HCT116 (cell line): ENCODE data around the gene TMEM217. TPM values are rescaled to one million over a fixed set of nuclear protein-coding genes. Genes with fewer than 3 reads are reported as not detected.

Experiments used
- ATAC-seq: fragments of 200-7000 bp; cut with Tn5 transposase; 2 replicates; pipeline ENCODE4 v1.9.1; 2020; ENCODE audit warnings: mild to moderate bottlenecking, moderate library complexity
- BruUV-seq: library from RNA; stranded (reverse); fragments of 400-500 nt; replicated peaks from 2 replicates; lab custom pipeline; 2021; lab: Mats Ljungman, UMichigan
- CTCF ChIA-PET: fragments of 300-600 bp; sonication (Branson Sonifier 250); formaldehyde crosslinking; loops from one replicate; lab custom pipeline; 2021; ENCODE audit warnings: antibody characterized with exemption; lab: Charles Lee
- POLR2A ChIA-PET: fragments of 300-600, 350-600 bp; sonication (Branson Sonifier 250); formaldehyde crosslinking; loops from one replicate; lab custom pipeline; 2021; ENCODE audit warnings: antibody characterized with exemption; lab: Charles Lee
- RAD21 ChIA-PET, 2 experiments: fragments of 300-600 bp; sonication (Branson Sonifier 250); formaldehyde crosslinking; loops; one replicate each; lab custom pipeline; 2023; ENCODE audit warnings: low total read pairs in 2 of 2; ENCODE audit not compliant: uncharacterized antibody in 2 of 2, unreplicated experiment in 2 of 2, low non-redundant PET in 1 of 2; lab: Charles Lee
- DNase-seq: peaks from one replicate; pipeline ENCODE4 v3.0.0-alpha.2; 2010; ENCODE audit warnings: low read depth, low spot score
- H2AFZ ChIP-seq: fragments of 200-600 bp; shearing (Covaris generic), sonication (generic); 2 replicates; pipeline ENCODE4 v1.6.1; 2017; ENCODE audit warnings: low read depth, mixed run types, mixed read lengths, antibody characterized with exemption, low read length; ENCODE audit not compliant: poor library complexity, severe bottlenecking
- H3K27ac ChIP-seq: 2 replicates; pipeline ENCODE4 v1.5.1; 2012; ENCODE audit warnings: low read depth, low read length
- H3K27me3 ChIP-seq: fragments of 200-600 bp; sonication (generic); 2 replicates; pipeline ENCODE4 v1.6.1; 2016; ENCODE audit warnings: mixed run types, low read length, mixed read lengths; ENCODE audit not compliant: insufficient read depth
- H3K36me3 ChIP-seq, 2 experiments: fragments of 200-500 bp in 1 of 2; fragments of 200-600 bp in 1 of 2; sonication (Bioruptor generic) in 1 of 2; sonication (generic) in 1 of 2; 2 replicates each; pipeline versions ENCODE4 v1.5.1 to v1.6.1; 2014 to 2016; ENCODE audit warnings: low read length in 2 of 2, inconsistent platforms in 1 of 2, mixed read lengths in 1 of 2, mixed run types in 1 of 2; ENCODE audit not compliant: insufficient read depth in 2 of 2, control insufficient read depth in 1 of 2
- H3K4me1 ChIP-seq, 2 experiments: fragments of 200-600 bp in 1 of 2; sonication (generic) in 1 of 2; 2 replicates each; pipeline versions ENCODE4 v1.5.1 to v1.6.1; 2012 to 2017; ENCODE audit warnings: low read length in 2 of 2, inconsistent platforms in 1 of 2, mild to moderate bottlenecking in 1 of 2, mixed read lengths in 1 of 2, mixed run types in 1 of 2, moderate library complexity in 1 of 2; ENCODE audit not compliant: insufficient read depth in 2 of 2, control insufficient read depth in 1 of 2
- H3K4me2 ChIP-seq: fragments of 200-600 bp; sonication (generic); 2 replicates; pipeline ENCODE4 v1.6.1; 2017; ENCODE audit warnings: mixed run types, low read length, mixed read lengths
- H3K4me3 ChIP-seq, 2 experiments: fragments of 200-600 bp in 1 of 2; sonication (generic) in 1 of 2; replicated peaks in 1 of 2; 2 replicates each; pipeline ENCODE4 v1.5.1; 2011 to 2016; ENCODE audit warnings: low read length in 2 of 2, control low read depth in 1 of 2, low read depth in 1 of 2, mild to moderate bottlenecking in 1 of 2, mixed read lengths in 1 of 2, mixed run types in 1 of 2
- H3K79me2 ChIP-seq: fragments of 200-600 bp; sonication (generic); 2 replicates; pipeline ENCODE4 v1.6.1; 2017; ENCODE audit warnings: mild to moderate bottlenecking, mixed run types, low read length, moderate library complexity, mixed read lengths; ENCODE audit not compliant: insufficient read depth
- H3K9ac ChIP-seq: fragments of 200-600 bp; sonication (generic); 2 replicates; pipeline ENCODE4 v1.6.1; 2016; ENCODE audit warnings: low read length, mixed read lengths
- H3K9me2 ChIP-seq: fragments of 200-600 bp; sonication (generic), shearing (Covaris generic); 2 replicates; pipeline ENCODE4 v1.6.1; 2017; ENCODE audit warnings: mixed run types, mild to moderate bottlenecking, moderate library complexity; ENCODE audit not compliant: insufficient read depth
- H3K9me3 ChIP-seq, 2 experiments: fragments of 200-500 bp in 1 of 2; fragments of 200-600 bp in 1 of 2; sonication (Bioruptor generic) in 1 of 2; sonication (generic) in 1 of 2; 2 replicates each; pipeline ENCODE4 v1.6.1; 2014 to 2017; ENCODE audit warnings: low read length in 2 of 2, mixed read lengths in 2 of 2, inconsistent platforms in 1 of 2, low read depth in 1 of 2, mild to moderate bottlenecking in 1 of 2, mixed run types in 1 of 2, moderate library complexity in 1 of 2; ENCODE audit not compliant: control insufficient read depth in 1 of 2, insufficient read depth in 1 of 2
- H4K20me1 ChIP-seq: fragments of 200-600 bp; sonication (generic), shearing (Covaris generic); 2 replicates; pipeline ENCODE4 v1.6.1; 2017; ENCODE audit warnings: mixed run types, mild to moderate bottlenecking, moderate library complexity; ENCODE audit not compliant: insufficient read depth
- CBX3 ChIP-seq: IDR thresholded peaks from 2 replicates; pipeline ENCODE4 v1.6.1; 2012; ENCODE audit warnings: low read depth
- EGR1 ChIP-seq: IDR thresholded peaks from 2 replicates; pipeline ENCODE4 v1.6.1; 2012; ENCODE audit warnings: low read depth
- EZH2phosphoT487 ChIP-seq: fragments of 200-600 bp; IDR thresholded peaks from 2 replicates; pipeline ENCODE4 v1.6.1; 2018; ENCODE audit warnings: antibody characterized with exemption, borderline replicate concordance
- JUND ChIP-seq: IDR thresholded peaks from 2 replicates; pipeline ENCODE4 v1.6.1; 2012
- RAD21 ChIP-seq: IDR thresholded peaks from 2 replicates; pipeline ENCODE4 v1.6.1; 2012; ENCODE audit warnings: low read depth, mild to moderate bottlenecking
- REST ChIP-seq: IDR thresholded peaks from 2 replicates; pipeline ENCODE4 v1.6.1; 2012; ENCODE audit warnings: low read depth
- SRF ChIP-seq: IDR thresholded peaks from 2 replicates; pipeline ENCODE4 v1.6.1; 2012; ENCODE audit warnings: low read depth
- ZFX ChIP-seq: fragments of 450-650 bp; IDR thresholded peaks from 2 replicates; pipeline ENCODE4 v1.6.1; 2017
- ZNF274 ChIP-seq: fragments of 200-500 bp; sonication (Bioruptor generic); IDR thresholded peaks from 2 replicates; pipeline ENCODE4 v1.6.1; 2014; ENCODE audit warnings: mild to moderate bottlenecking, low read depth, low read length, inconsistent platforms
- intact Hi-C: fragments of 100-400 bp; cut with micrococcal nuclease; formaldehyde crosslinking; loops from 2 replicates; pipeline ENCODE4 v1.10.0; 2022
- total RNA-seq: library from RNA; stranded (reverse); gene quantifications from one replicate; pipeline ENCODE4 v1.2.1, GENCODE V29; 2021; ENCODE audit not compliant: unreplicated experiment

Gene TMEM217
- total RNA-seq, 1 experiment from 2014 or later, result 0.98 TPM

GRCh38 chr6:37288247-37288646, 30.3 kb upstream of the TMEM217 start:
- H3K4me2 ChIP-seq, result no peak overlapping the region
- DNase-seq, result no peak
- H3K27ac ChIP-seq, result no peak overlapping the region
- H4K20me1 ChIP-seq, result 0 out of 2 replicates have a peak, but pooled peaks cover 6% of the 10 kb centered on the region
- H3K9me2 ChIP-seq, result no peaks in the 10 kb centered on the region
- ChIA-PET RAD21 (no interaction called here), CTCF (no interaction called here)
- H2AFZ ChIP-seq, result no peak overlapping the region
- no peak overlapping the region for H3K4me3 ChIP-seq
- no peaks in the 10 kb centered on the region for H3K27me3 ChIP-seq
- H3K79me2 ChIP-seq, result no peaks in the 10 kb centered on the region
- H3K36me3 ChIP-seq, result peaks cover 16 to 29% of the 10 kb centered on the region in 2 experiments
- TF ChIP-seq EZH2phosphoT487 (no peak), REST (no peak), RAD21 (no peak), ZNF274 (no peak), ZFX (no peak), JUND (no peak), EGR1 (no peak), CBX3 (no peak), SRF (no peak)
- TF ChIP-seq, all 23 proteins: peak for 0
- H3K9ac ChIP-seq, result no peak overlapping the region
- H3K4me1 ChIP-seq, result 0 out of 4 replicates have a peak, but pooled peaks cover 0 to 3% of the 10 kb centered on the region in 2 experiments
- H3K9me3 ChIP-seq, result no peaks in the 10 kb centered on the region
- intact Hi-C loops, result no loop called here
- no peak for ATAC-seq
- no TSS peak for BruUV-seq
- POLR2A ChIA-PET, result no interaction called here
